ENCODE data around the gene NINJ2. TPM values are rescaled to one million over a fixed set of nuclear protein-coding genes. Genes with fewer than 3 reads are reported as not detected.

NINJ2 gene
- total RNA-seq, 2 donors from 2014 or later: 2.1 to 4.2 TPM

DNA sequence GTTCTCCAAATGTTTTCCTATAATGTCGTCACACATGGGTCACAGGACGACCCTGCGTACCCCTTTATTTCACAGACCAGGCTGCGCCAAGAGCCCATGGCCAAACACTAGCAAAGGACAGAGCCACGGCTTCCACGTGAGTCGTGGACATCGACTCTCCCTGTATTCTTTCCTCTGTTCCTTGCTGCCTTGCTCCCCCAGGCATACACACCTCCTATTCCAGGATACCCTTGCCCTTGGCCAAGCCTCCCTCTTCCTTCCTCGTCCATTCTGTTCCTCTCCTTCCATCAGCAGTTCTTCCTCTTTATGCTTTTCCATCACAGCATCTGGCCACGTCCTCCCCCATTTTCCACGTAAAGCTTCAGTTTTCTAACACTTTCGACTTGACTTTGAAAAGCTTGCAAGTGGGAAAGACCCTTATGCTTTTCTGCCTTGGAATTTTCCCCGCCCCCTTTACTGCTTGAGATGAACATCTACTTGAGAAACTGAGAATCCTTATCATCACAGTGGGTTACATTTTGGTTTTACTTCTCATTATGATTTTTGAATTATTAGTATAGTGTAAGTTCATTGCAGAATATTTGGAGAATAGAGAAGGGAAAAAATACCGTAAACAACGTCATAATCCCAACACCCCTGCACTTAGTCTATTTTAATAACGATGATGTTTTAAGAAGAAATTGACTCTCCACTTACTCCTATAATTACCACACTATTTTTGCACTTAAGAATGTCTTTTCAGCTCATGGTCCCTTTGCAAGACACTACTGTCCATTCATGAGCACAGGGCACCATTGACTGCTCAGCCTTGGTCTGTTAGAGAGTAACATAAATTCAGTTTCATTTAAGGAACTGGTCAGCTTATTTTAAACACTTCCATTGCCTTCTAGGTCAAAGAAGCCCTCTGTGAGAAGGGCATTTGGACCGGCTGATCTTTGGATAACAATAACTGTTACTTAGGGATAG, 15.8 kb upstream of the NINJ2 start:
- no peak for TF ChIP-seq CTCF (IDR thresholded peaks at IDR 0.05)
- Histone ChIP-seq H3K36me3 (no peaks in the 10 kb centered on the region), H3K9me3 (no peaks in the 10 kb centered on the region), H3K27ac (no peak overlapping the region), H3K27me3 (no peaks in the 10 kb centered on the region), H3K9ac (ENCODE audit: low read depth in 2 of 2, low read length in 2 of 2) (no peak overlapping the region), H3K4me1 (no peaks in the 10 kb centered on the region), H3K4me3 (no peak overlapping the region)
- DNase-seq: no peak
- intact Hi-C loops (cut with DNase I): no loop called here

DNA sequence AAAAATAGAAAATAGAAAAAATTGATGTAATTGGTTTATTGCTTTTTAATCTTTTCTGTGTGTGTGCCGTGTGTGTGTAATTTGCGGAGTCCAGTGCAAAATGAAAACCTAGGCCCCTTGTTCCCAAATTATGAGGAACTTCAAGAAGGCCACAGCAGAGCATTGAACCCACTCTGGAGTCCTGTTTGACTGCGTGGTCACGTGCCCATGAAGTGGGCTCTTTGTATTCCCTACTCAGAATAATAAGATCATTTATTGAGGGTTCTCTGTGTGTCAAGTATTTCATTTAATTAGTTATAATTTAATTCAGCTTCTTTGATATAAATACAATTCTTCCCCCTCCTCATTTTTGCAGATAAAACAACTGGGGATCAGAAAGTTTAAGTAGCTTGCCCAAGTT, 12.3 kb upstream of the NINJ2 start:
- intact Hi-C loops (cut with DNase I): no loop called here
- Histone ChIP-seq H3K4me1 (no peaks in the 10 kb centered on the region), H3K4me3 (no peak overlapping the region), H3K36me3 (no peaks in the 10 kb centered on the region), H3K9me3 (no peaks in the 10 kb centered on the region), H3K27me3 (no peaks in the 10 kb centered on the region), H3K9ac (ENCODE audit: low read depth in 2 of 2, low read length in 2 of 2) (no peak overlapping the region), H3K27ac (no peak overlapping the region)
- DNase-seq: no peak
- TF ChIP-seq CTCF (IDR thresholded peaks at IDR 0.05): no peak

- intact Hi-C loops (cut with DNase I): no loop called here
- H3K27ac ChIP-seq: no peak overlapping the region
- H3K9me3 ChIP-seq: no peaks in the 10 kb centered on the region
- no peak for TF ChIP-seq CTCF (IDR thresholded peaks at IDR 0.05)
- no peak for DNase-seq
- H3K27me3 ChIP-seq: no peaks in the 10 kb centered on the region
- no peak overlapping the region for H3K9ac ChIP-seq (ENCODE audit: low read depth in 2 of 2, low read length in 2 of 2)
- H3K36me3 ChIP-seq: no peaks in the 10 kb centered on the region
- H3K4me1 ChIP-seq: no peaks in the 10 kb centered on the region
- H3K4me3 ChIP-seq: no peak overlapping the region
These were observed 11.1 kb upstream of the NINJ2 start for GRCh38 chr12:674272-674781.

- Histone ChIP-seq H3K9ac (ENCODE audit: low read depth in 2 of 2, low read length in 2 of 2) (no peak overlapping the region), H3K4me1 (no peaks in the 10 kb centered on the region), H3K4me3 (no peak overlapping the region), H3K36me3 (no peaks in the 10 kb centered on the region), H3K27ac (no peak overlapping the region), H3K9me3 (no peaks in the 10 kb centered on the region), H3K27me3 (no peaks in the 10 kb centered on the region)
- TF ChIP-seq CTCF (IDR thresholded peaks at IDR 0.05): no peak
- intact Hi-C loops (cut with DNase I): no loop called here
- DNase-seq: no peak
These were observed 10.6 kb upstream of the NINJ2 start for GRCh38 chr12:673849-674248.

DNA sequence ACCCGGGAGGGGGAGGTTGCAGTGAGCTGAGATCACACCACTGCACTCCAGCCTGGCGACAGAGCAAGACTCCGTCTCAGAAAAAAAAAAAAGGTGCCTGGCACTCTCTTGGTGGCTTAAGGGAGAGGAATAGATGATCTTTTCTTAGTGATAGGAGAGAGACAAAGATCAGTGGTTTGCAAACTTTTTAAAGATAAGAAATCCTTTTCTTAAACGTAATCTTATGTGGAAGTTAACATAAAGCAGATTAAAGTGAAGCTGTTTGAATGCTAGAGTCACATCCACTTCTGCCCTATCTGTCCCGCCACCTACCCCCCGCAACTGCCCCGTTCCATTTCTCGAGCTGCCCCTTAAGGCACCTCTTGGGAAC, 6.3 kb upstream of the NINJ2 start:
- intact Hi-C loops (cut with DNase I): no loop called here
- H3K27me3 ChIP-seq: no peaks in the 10 kb centered on the region

More for the DNA sequence above, 6.3 kb upstream of the NINJ2 start:
- Histone ChIP-seq H3K36me3 (no peaks in the 10 kb centered on the region), H3K4me1 (no peaks in the 10 kb centered on the region), H3K4me3 (no peak overlapping the region), H3K27ac (no peak overlapping the region), H3K9ac (ENCODE audit: low read depth in 2 of 2, low read length in 2 of 2) (no peak overlapping the region), H3K9me3 (no peaks in the 10 kb centered on the region)
- TF ChIP-seq CTCF (IDR thresholded peaks at IDR 0.05): no peak
- no peak for DNase-seq
